Activated CD4-positive, alpha-beta T cell treated with anti-CD3 and anti-CD28 coated beads, Interleukin-2, amount 10 ng/mL, durations not matched to agents 24 days and 14 days (primary cell): ENCODE results near the gene GRIA4. TPM values are rescaled to one million over a fixed set of nuclear protein-coding genes. Genes with fewer than 3 reads are reported as not detected.
"Not testable (repeated sequence)": the region's sequence is repeated elsewhere in the genome, so short reads cannot be mapped to it uniquely, and the experiment has no call there.

Experiments used
- DNase-seq: peaks from one replicate; pipeline ENCODE4 v3.0.0; 2022
- H3K27ac Mint-ChIP-seq: one replicate; pipeline ENCODE4 v1.8.0; 2022; ENCODE audit warnings: mild to moderate bottlenecking, mixed read lengths
- H3K27me3 Mint-ChIP-seq: one replicate; pipeline ENCODE4 v1.8.0; 2022; ENCODE audit warnings: mixed read lengths
- H3K36me3 Mint-ChIP-seq: one replicate; pipeline ENCODE4 v1.8.0; 2022; ENCODE audit warnings: low read depth, mild to moderate bottlenecking, mixed read lengths
- H3K4me1 Mint-ChIP-seq: one replicate; pipeline ENCODE4 v1.8.0; 2021; ENCODE audit warnings: mixed read lengths
- H3K4me3 Mint-ChIP-seq: one replicate; pipeline ENCODE4 v1.8.0; 2022; ENCODE audit warnings: mild to moderate bottlenecking, moderate library complexity, mixed read lengths
- H3K9me3 Mint-ChIP-seq: one replicate; pipeline ENCODE4 v1.8.0; 2021; ENCODE audit warnings: mixed read lengths
- intact Hi-C: fragments of 100-400 bp; cut with micrococcal nuclease; formaldehyde crosslinking; loops from one replicate; pipeline ENCODE4 v1.15.1; 2023
- total RNA-seq: library from RNA; stranded (reverse); gene quantifications from 2 replicates; pipeline ENCODE4 v1.2.3, GENCODE V29; 2022

GRIA4 gene
- total RNA-seq, 1 donor from 2014 or later, result not detected

DNA sequence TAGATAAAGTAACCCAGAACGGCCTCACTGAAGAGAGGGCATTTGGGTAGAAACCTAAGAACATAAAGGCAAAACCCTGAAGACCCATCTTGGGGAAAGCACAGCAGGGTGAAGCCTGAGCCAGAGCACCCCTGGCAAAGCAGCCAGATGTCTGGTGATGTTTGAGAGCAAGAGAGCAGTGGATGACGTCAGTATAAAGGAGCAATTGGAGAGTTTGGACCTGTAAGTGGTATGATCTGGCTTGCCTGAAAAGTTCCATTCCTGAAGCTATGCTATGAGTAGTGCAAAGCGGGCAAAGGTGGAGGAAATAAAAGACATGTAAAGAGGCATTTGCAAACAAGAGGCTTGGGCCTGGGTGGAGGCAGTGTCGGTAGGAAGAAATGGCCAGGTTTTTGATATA is 244.4 kb downstream of the GRIA4 start:
- no peak overlapping the region for H3K27ac Mint-ChIP-seq
- no peaks in the 10 kb centered on the region for H3K9me3 Mint-ChIP-seq
- H3K36me3 Mint-ChIP-seq, result no peaks in the 10 kb centered on the region
- intact Hi-C loops, result no loop called here
- no peak overlapping the region for H3K4me3 Mint-ChIP-seq
- no peaks in the 10 kb centered on the region for H3K4me1 Mint-ChIP-seq
- DNase-seq, result no peak
- no peaks in the 10 kb centered on the region for H3K27me3 Mint-ChIP-seq

DNA sequence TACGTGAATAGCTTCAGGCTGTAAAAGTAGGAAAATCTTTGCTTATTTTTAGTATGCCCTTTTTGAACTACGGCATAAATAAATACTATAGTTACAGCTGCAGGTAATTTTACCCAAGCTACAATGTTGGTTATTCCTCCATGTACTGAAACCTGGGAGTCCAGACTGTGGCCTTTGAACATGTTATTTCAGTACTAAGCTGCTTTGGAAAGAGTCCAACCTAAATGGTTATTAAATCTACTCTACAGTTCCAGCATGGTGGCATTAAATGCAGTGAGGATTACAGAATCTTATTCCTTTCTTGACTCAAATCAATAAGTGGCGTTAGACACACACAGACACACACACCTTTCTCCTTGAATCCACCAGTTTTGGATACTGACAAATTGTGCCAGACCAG is 247.1 kb downstream of the GRIA4 start:
- Mint-ChIP-seq H3K36me3 (no peaks in the 10 kb centered on the region), H3K9me3 (no peaks in the 10 kb centered on the region), H3K4me1 (no peaks in the 10 kb centered on the region), H3K27me3 (peaks cover 4% of the 10 kb centered on the region), H3K4me3 (no peak overlapping the region), H3K27ac (no peak overlapping the region)
- DNase-seq, result no peak
- intact Hi-C loops, result no loop called here

DNA sequence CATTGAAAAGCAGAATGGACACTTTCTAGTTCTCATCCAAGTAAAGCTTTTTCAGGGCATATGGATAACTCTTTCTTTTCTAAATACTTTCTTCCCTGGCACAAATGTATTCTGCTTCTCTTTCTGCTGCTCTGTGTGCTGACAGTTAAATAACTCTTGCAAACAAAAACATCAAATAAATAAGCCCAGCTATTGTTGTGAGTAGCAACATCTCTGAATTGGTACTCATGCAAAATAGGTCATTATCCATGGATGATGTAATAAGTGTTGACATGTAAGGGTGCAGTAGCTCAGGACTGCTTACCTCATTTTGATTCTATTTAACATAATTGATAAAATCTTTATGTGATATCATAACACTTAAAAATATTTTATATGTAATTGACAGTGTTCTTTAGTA is 247.9 kb downstream of the GRIA4 start:
- H3K4me1 Mint-ChIP-seq, result no peaks in the 10 kb centered on the region
- H3K27ac Mint-ChIP-seq, result no peak overlapping the region
- no peak for DNase-seq
- intact Hi-C loops, result no loop called here
- H3K27me3 Mint-ChIP-seq, result peaks cover 4% of the 10 kb centered on the region
- no peaks in the 10 kb centered on the region for H3K36me3 Mint-ChIP-seq
- H3K4me3 Mint-ChIP-seq, result no peak overlapping the region
- no peaks in the 10 kb centered on the region for H3K9me3 Mint-ChIP-seq

DNA sequence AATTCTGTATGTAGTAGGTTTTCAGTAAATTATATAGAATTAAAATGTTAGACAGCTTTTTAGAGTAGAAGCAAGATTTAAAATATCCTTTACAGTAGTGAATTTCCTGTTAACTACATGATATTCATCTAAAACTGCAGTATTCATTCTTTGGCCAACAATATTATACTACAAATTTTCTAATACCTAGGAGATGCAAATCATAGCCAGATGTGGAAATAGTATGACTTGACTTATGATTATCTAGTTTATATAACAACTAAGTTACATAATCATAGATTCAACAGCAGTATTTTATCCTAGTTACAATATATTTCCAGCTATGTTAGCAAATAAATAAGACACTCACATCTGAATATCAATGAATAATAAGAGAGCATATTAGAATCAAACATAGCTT is 249.0 kb downstream of the GRIA4 start:
- Mint-ChIP-seq H3K9me3 (no peaks in the 10 kb centered on the region), H3K4me3 (no peak overlapping the region), H3K27me3 (peaks cover 4% of the 10 kb centered on the region), H3K27ac (no peak overlapping the region), H3K4me1 (no peaks in the 10 kb centered on the region), H3K36me3 (no peaks in the 10 kb centered on the region)
- intact Hi-C loops, result no loop called here
- no peak for DNase-seq

DNA sequence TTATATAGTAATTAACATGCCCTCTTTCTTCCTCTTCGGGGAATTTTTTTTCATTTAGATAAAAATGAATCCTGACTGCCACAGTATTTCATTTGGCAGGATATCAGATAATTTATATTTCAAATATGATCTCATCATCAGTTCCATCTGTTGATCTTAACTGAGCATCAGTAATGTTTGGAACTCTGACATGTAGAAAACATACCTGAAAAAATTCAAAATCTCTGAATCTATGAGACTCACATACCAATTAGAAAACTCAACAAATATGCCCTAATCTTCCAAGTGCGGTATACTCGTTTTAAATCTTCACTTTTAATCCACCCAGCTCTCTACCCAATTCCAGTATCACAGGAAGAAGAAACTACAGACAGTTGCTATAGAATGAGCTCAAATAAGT is 250.2 kb downstream of the GRIA4 start:
- Mint-ChIP-seq H3K36me3 (no peaks in the 10 kb centered on the region), H3K4me3 (no peak overlapping the region), H3K27ac (no peak overlapping the region), H3K4me1 (no peaks in the 10 kb centered on the region), H3K9me3 (no peaks in the 10 kb centered on the region), H3K27me3 (peaks cover 4% of the 10 kb centered on the region)
- intact Hi-C loops, result no loop called here
- DNase-seq, result no peak

DNA sequence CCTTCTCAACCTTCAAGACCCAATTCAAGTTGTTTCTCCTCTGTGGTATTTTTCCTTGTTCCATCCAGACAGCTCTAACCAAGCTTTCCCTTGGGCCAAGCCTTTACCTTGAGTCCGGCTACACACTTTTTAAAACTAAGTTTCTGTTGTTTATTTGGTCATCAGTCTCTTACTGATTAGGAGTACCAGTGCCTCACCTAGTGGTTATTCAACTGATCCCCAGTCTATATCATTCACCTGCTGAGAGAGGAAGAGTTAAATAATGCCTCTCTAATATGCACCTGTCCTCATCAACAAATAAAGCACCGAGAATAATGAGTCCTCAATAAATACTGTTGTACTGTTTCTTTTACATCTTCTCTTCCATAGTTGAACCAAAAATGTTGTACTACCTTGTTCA is 251.4 kb downstream of the GRIA4 start:
- Mint-ChIP-seq H3K36me3 (no peaks in the 10 kb centered on the region), H3K27me3 (peaks cover 4% of the 10 kb centered on the region), H3K4me3 (no peak overlapping the region), H3K27ac (no peak overlapping the region), H3K9me3 (no peaks in the 10 kb centered on the region), H3K4me1 (no peaks in the 10 kb centered on the region)
- intact Hi-C loops, result no loop called here
- DNase-seq, result no peak

DNA sequence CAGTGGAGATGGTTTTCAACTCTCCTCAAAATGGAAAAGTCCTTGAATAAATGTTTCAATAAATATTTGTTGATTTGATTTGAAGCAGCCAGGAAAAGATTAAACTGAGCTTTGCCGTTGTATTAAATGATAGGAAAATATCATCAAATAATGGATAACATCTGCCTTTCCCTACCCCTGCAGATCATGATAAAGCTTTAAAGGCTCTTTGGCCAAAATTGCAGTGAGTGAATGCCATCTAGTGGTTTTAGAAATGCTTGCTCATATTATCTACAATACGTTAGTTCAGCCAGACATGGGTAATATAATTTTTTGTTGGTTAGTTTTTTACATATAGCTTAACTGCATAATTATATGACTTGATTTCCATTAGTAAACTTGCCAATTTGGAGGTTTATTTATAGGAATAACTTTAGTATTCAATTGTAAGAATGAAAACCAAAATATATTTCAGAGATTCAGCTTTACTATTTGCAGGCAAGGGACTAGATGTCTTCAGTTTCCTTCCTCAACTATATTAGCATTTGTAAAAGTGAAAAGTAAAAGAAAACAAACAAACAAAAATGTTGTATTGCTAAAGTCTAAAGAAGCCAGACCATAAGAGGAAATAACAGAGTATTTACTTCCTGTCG is 253.0 kb downstream of the GRIA4 start:
- Mint-ChIP-seq H3K27me3 (peaks cover 4% of the 10 kb centered on the region), H3K4me3 (no peak overlapping the region), H3K36me3 (no peaks in the 10 kb centered on the region), H3K9me3 (no peaks in the 10 kb centered on the region), H3K27ac (no peak overlapping the region), H3K4me1 (no peaks in the 10 kb centered on the region)
- DNase-seq, result no peak
- intact Hi-C loops, result no loop called here

DNA sequence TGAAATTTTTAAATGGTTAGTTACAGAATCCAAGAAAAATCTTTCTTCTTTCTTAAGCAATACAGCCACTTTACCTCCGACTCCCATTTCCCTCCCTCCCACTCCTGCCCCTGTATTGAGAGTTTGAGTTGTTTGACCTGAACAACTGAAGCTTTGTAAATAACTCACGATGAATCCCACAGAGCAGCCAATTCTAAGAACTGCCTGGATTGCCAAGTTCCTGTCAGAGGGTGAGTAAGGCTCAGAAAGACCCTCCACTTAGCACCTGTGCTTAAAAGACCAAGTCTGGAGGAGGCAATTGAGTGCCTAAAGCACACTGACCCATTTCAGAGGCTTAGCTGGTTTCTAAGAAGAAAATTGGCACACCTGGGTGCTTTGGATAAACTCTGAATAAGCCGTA is 253.7 kb downstream of the GRIA4 start:
- peaks cover 4% of the 10 kb centered on the region for H3K27me3 Mint-ChIP-seq
- H3K4me3 Mint-ChIP-seq, result no peak overlapping the region
- H3K27ac Mint-ChIP-seq, result no peak overlapping the region
- H3K9me3 Mint-ChIP-seq, result no peaks in the 10 kb centered on the region
- DNase-seq, result no peak
- no peaks in the 10 kb centered on the region for H3K4me1 Mint-ChIP-seq
- intact Hi-C loops, result no loop called here
- no peaks in the 10 kb centered on the region for H3K36me3 Mint-ChIP-seq

DNA sequence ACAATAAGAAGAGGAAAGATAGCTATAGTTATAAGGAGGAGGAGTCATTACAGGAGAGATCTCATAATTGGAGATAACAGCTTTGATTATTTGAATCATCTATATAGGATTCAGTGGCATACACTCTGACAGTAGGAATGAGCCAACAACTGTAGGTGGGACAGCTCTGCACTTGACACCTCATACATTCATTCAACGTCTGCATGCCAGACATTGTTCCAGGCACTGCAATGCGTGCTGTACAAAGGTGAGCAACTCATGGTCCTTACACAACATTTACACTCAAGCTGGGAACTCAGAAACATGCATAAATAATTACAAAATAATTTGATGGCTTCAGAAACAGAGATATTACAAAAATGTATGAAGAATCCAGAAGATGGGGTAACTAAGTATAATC is 257.9 kb downstream of the GRIA4 start:
- intact Hi-C loops, result no loop called here
- DNase-seq, result no peak
- no peak overlapping the region for H3K27ac Mint-ChIP-seq
- H3K9me3 Mint-ChIP-seq, result no peaks in the 10 kb centered on the region
- no peak overlapping the region for H3K4me3 Mint-ChIP-seq
- no peaks in the 10 kb centered on the region for H3K4me1 Mint-ChIP-seq
- H3K36me3 Mint-ChIP-seq, result no peaks in the 10 kb centered on the region
- H3K27me3 Mint-ChIP-seq, result no peaks in the 10 kb centered on the region

DNA sequence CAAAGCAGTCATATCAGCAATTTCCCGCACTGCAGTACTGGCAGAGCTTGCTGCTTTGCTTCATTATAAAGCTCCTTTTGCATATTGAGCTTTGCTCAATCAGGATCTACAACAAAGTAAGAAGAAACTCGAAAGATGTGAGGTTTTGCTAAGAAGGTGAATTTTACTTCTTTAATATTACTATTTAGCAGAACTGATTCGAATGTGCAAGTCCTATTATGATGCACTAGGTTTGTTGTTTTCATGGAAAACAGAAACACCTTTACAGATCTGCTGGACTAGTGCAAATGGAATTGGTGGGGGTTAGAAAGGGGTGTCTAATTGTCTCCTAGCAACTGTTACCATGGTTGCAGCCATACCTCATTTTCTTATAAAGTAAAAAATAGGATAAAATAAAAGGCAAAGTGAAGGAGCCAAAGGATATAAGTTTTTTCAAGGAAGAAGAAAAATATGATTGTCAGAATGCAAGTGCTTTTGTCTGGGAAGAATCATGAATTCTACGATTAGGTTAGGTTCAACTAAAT is 259.0 kb downstream of the GRIA4 start:
- Mint-ChIP-seq H3K27ac (no peak overlapping the region), H3K27me3 (no peaks in the 10 kb centered on the region), H3K36me3 (no peaks in the 10 kb centered on the region), H3K9me3 (no peaks in the 10 kb centered on the region), H3K4me1 (no peaks in the 10 kb centered on the region), H3K4me3 (no peak overlapping the region)
- intact Hi-C loops, result no loop called here
- DNase-seq, result no peak

DNA sequence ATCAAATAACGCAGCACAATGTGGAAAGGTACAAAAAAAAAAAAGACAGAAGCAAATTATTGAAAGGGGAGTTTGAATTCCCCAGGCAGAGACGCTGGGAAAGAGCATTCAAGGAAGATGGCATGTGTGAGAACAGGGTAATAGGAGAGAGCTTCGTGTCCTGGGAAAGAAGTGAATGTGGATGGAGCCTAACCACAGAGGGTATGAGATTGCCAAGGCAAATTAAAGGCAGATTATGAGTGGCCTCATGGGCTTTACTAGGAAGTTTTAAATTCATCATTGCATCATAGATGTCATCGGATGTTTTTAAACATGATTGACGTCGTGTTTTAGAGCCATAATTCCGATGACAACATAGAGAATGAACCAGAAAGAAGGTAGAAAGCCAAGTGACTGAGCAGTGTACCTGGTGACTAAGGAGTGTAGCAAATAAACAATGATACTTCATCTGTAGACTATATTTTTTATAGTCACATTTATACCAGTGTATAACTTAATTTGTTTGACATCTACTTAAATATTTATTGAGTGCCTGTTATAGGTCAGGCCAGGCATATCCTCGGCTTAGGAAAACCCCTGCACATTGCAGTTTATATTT is 260.7 kb downstream of the GRIA4 start:
- no peaks in the 10 kb centered on the region for H3K27me3 Mint-ChIP-seq
- no peak for DNase-seq
- no peak overlapping the region for H3K4me3 Mint-ChIP-seq
- H3K4me1 Mint-ChIP-seq, result no peaks in the 10 kb centered on the region
- intact Hi-C loops, result no loop called here
- no peak overlapping the region for H3K27ac Mint-ChIP-seq
- H3K36me3 Mint-ChIP-seq, result no peaks in the 10 kb centered on the region
- H3K9me3 Mint-ChIP-seq, result no peaks in the 10 kb centered on the region

DNA sequence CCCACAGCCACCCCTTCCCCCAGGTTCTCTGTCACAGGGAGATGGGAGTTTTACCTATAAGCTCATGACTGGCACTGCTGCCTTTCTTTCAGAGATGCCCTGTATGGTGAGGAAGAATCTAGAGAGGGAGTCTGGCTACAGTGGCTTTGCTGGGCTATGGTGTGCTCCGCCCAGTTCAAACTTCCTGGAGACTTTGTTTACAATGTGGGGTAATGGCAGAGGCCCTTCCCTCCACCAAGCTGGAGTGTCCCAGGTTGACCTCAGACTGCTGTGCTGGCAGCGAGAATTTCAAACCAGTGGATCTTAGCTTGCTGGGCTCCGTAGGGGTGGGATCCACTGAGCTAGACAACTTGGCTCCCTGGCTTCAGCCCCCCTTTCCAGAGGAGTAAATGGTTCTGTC is 268.6 kb downstream of the GRIA4 start:
- no peak for DNase-seq
- intact Hi-C loops, result no loop called here
- Mint-ChIP-seq H3K36me3 (no peaks in the 10 kb centered on the region), H3K4me3 (no peak overlapping the region), H3K27ac (no peak overlapping the region), H3K9me3 (no peaks in the 10 kb centered on the region), H3K4me1 (no peaks in the 10 kb centered on the region), H3K27me3 (no peaks in the 10 kb centered on the region)

DNA sequence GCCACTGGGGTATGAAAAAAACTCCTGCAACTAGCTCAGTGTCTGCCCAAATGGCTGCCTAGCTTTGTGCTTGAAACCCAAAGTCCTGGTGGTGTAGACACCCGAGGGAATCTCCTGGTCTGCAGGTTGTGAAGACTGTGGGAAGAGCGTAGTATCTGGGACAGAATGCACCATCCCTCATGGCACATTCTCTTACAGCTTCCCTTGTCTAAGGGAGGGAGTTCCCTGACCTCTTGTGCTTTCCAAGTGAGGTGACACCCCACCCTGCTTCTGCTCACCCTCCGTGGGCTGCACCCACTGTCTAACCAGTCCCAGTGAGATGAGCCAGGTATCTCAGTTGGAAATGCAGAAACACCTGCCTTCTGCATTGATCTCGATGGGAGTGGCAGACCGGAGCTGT is 269.1 kb downstream of the GRIA4 start:
- H3K4me1 Mint-ChIP-seq, H3K4me3 Mint-ChIP-seq, H3K9me3 Mint-ChIP-seq, H3K27me3 Mint-ChIP-seq, H3K36me3 Mint-ChIP-seq, H3K27ac Mint-ChIP-seq, DNase-seq, intact Hi-C loops: not testable (repeated sequence)

DNA sequence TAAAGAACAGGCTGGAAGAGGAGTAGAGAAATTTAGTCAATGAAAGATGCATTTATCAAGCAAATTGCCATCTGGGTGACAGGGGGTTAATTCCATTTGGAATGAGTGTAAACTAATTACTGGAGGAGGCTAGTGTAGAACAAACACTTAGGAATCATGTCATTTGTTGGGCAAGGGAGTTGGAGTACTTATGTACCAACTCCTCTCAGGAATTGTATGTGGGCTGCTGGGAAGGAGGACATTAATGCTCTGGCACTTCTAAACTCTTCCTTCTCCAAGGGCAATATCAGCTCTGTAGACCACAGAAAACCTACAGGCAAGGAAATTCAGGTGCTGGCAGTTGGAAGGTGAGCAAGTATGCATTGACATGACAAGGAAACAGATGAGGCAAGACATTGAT is 271.2 kb downstream of the GRIA4 start:
- Mint-ChIP-seq H3K27ac (no peak overlapping the region), H3K9me3 (no peaks in the 10 kb centered on the region), H3K27me3 (no peaks in the 10 kb centered on the region), H3K4me3 (no peak overlapping the region), H3K4me1 (no peaks in the 10 kb centered on the region), H3K36me3 (no peaks in the 10 kb centered on the region)
- intact Hi-C loops, result no loop called here
- no peak for DNase-seq

DNA sequence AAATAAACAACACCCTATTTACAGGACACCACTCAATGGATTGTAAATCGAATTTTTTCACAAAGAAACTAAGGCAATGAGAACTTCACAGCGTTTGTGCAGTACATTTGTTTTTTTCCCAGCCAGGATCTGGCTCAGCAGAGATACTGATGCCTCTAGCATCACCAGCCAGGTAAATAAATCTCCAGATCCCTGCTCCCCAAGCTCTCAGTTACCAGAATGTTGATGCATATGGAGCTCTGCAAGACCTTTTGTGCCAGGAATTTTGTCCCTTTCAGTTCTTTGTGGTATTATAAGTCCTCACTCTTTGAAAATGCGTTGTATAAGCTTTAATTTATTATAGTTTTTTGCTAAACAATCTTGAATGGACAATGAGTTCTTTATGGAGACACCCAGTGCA is 274.6 kb downstream of the GRIA4 start:
- DNase-seq, result no peak
- no peaks in the 10 kb centered on the region for H3K27me3 Mint-ChIP-seq
- H3K27ac Mint-ChIP-seq, result no peak overlapping the region
- no peaks in the 10 kb centered on the region for H3K36me3 Mint-ChIP-seq
- intact Hi-C loops, result no loop called here
- H3K9me3 Mint-ChIP-seq, result no peaks in the 10 kb centered on the region
- no peaks in the 10 kb centered on the region for H3K4me1 Mint-ChIP-seq
- no peak overlapping the region for H3K4me3 Mint-ChIP-seq
